K562 (cell line): Measurements from ENCODE around the gene TMEM101. TPM values are rescaled to one million over a fixed set of nuclear protein-coding genes. Genes with fewer than 3 reads are reported as not detected.
A peak's percentile ranks its signal among the peaks of the same experiment; 100 is the strongest.

Experiments used
- ATAC-seq: fragments of 200-7000 bp; cut with Tn5 transposase; 3 replicates; pipeline ENCODE4 v1.9.1; 2020; ENCODE audit warnings: moderate library complexity
- BruUV-seq: library from RNA; stranded (reverse); fragments of 400-500 nt; replicated peaks from 2 replicates; lab custom pipeline; 2021; lab: Mats Ljungman, UMichigan
- CTCF ChIA-PET: fragments of 300-600 bp; formaldehyde crosslinking; extraction: SDS; loops from one replicate; lab custom pipeline; 2021; ENCODE audit warnings: low intra/inter-chr PET ratio; lab: Yijun Ruan, JAX
- POLR2A ChIA-PET: fragments of 300-600, 350-650 bp; sonication (Branson Sonifier 250); formaldehyde crosslinking; extraction: SDS; loops from one replicate; lab custom pipeline; 2021; ENCODE audit warnings: antibody characterized with exemption, inconsistent platforms; lab: Yijun Ruan, JAX
- DNase-seq, 4 experiments: peaks; one replicate each; pipeline versions ENCODE4 v3.0.0 to v3.0.0-alpha.2; 2011 to 2018; ENCODE audit warnings: low spot score in 3 of 4, mixed read lengths in 3 of 4; ENCODE audit errors: extremely low read depth in 1 of 4
- FAIRE-seq: peaks from 2 replicates; lab custom pipeline; 2011; peaks lifted over from hg19 to GRCh38; lab: Jason Lieb, UNC
- H2AFZ ChIP-seq: 2 replicates; pipeline ENCODE4 v1.6.0; 2011; ENCODE audit warnings: low read depth, low read length, control low read depth, inconsistent platforms
- H3K27ac ChIP-seq: fragments of 200-600 bp; 3 replicates; pipeline ENCODE4 v1.8.0; 2011; ENCODE audit warnings: low read depth, mild to moderate bottlenecking, control low read depth, inconsistent platforms, low read length, moderate library complexity, mixed read lengths; ENCODE audit errors: extremely low read depth
- H3K27me3 ChIP-seq, 2 experiments: fragments of 300-600 bp in 1 of 2; 2 replicates in 1 of 2; 3 replicates in 1 of 2; pipeline versions ENCODE4 v1.6.0 to v1.8.0; 2011; ENCODE audit warnings: inconsistent platforms in 2 of 2, low read length in 2 of 2, mild to moderate bottlenecking in 1 of 2, mixed read lengths in 1 of 2, moderate library complexity in 1 of 2; ENCODE audit not compliant: control insufficient read depth in 2 of 2, insufficient read depth in 2 of 2
- H3K36me3 ChIP-seq: fragments of 300-600 bp; 3 replicates; pipeline ENCODE4 v1.8.0; 2011; ENCODE audit warnings: mild to moderate bottlenecking, low read length, inconsistent platforms; ENCODE audit not compliant: control insufficient read depth, insufficient read depth
- H3K4me1 ChIP-seq, 2 experiments: fragments of 200-600 bp in 1 of 2; replicated peaks in 1 of 2; 2 replicates in 1 of 2; 3 replicates in 1 of 2; pipeline versions ENCODE4 v1.5.1 to v1.8.0; 2011; ENCODE audit warnings: inconsistent platforms in 2 of 2, low read length in 2 of 2, mild to moderate bottlenecking in 1 of 2, mixed read lengths in 1 of 2, moderate library complexity in 1 of 2; ENCODE audit not compliant: control insufficient read depth in 2 of 2, insufficient read depth in 2 of 2
- H3K4me2 ChIP-seq: 2 replicates; pipeline ENCODE4 v1.6.1; 2011; ENCODE audit warnings: low read length, control low read depth, inconsistent platforms, mixed read lengths; ENCODE audit not compliant: insufficient read depth
- H3K4me3 ChIP-seq: fragments of 200-600 bp; sonication (generic), shearing (Covaris generic); 2 replicates; pipeline ENCODE4 v1.5.1; 2016; ENCODE audit warnings: control low read depth, inconsistent platforms
- H3K79me2 ChIP-seq: fragments of 200-600 bp; 3 replicates; pipeline ENCODE4 v1.8.0; 2011; ENCODE audit warnings: low read length, inconsistent platforms; ENCODE audit not compliant: control insufficient read depth, insufficient read depth
- H3K9ac ChIP-seq, 2 experiments: 2 replicates each; pipeline versions ENCODE4 v1.6.0 to v1.6.1; 2011; ENCODE audit warnings: low read depth in 2 of 2, low read length in 2 of 2, control low read depth in 1 of 2, inconsistent platforms in 1 of 2, mild to moderate bottlenecking in 1 of 2, mixed read lengths in 1 of 2; ENCODE audit not compliant: insufficient read depth in 1 of 2
- H3K9me1 ChIP-seq: one replicate; pipeline ENCODE4 v1.6.0; 2011; ENCODE audit warnings: inconsistent platforms, mild to moderate bottlenecking, low read length, moderate library complexity; ENCODE audit not compliant: control insufficient read depth, insufficient read depth
- H3K9me3 ChIP-seq: replicated peaks from 2 replicates; pipeline ENCODE4 v1.5.1; 2011; ENCODE audit warnings: low read depth, low read length, inconsistent platforms; ENCODE audit not compliant: control insufficient read depth, insufficient read depth
- H4K20me1 ChIP-seq: replicated peaks from 2 replicates; pipeline ENCODE4 v1.6.1; 2011; ENCODE audit warnings: low read length, inconsistent platforms, mixed read lengths; ENCODE audit not compliant: control insufficient read depth, insufficient read depth
- ARID1B ChIP-seq: fragments of 450-650 bp; IDR thresholded peaks from 2 replicates; pipeline ENCODE4 v1.6.1; 2016; ENCODE audit warnings: antibody characterized with exemption, mild to moderate bottlenecking, inconsistent platforms
- BCL6 ChIP-seq: fragments of 250-450 bp; sonication (Bioruptor Pico); IDR thresholded peaks from 2 replicates; pipeline ENCODE4 v1.4.0; 2020
- BHLHE40 ChIP-seq: IDR thresholded peaks from 2 replicates; pipeline ENCODE4 v1.6.1; 2011; ENCODE audit warnings: low read length, improper control_type of control experiment
- CXXC5 ChIP-seq: fragments of 250-450 bp; sonication (Bioruptor Pico); IDR thresholded peaks from 2 replicates; pipeline ENCODE4 v1.8.0; 2022; ENCODE audit warnings: inconsistent platforms, mild to moderate bottlenecking, moderate library complexity
- HNRNPL ChIP-seq: fragments of 200-400 bp; formaldehyde crosslinking; IDR thresholded peaks from 2 replicates; pipeline ENCODE4 v1.6.1; 2017; ENCODE audit warnings: low read depth, mild to moderate bottlenecking, low read length
- MIER1 ChIP-seq: fragments of 450-650 bp; IDR thresholded peaks from 2 replicates; pipeline ENCODE4 v1.6.1; 2016; ENCODE audit warnings: antibody characterized with exemption, mild to moderate bottlenecking, low read depth
- MYNN ChIP-seq, 2 experiments: sonication (generic); formaldehyde crosslinking in 1 of 2; IDR thresholded peaks; 2 replicates each; pipeline versions ENCODE4 v1.5.0 to v1.6.1; 2016 to 2020; ENCODE audit warnings: antibody characterized with exemption in 1 of 2, missing genetic modification reagents in 1 of 2
- NCOA6 ChIP-seq: fragments of 450-650 bp; IDR thresholded peaks from 2 replicates; pipeline ENCODE4 v1.6.1; 2017; ENCODE audit warnings: mild to moderate bottlenecking
- RAD51 ChIP-seq: fragments of 450-650 bp; IDR thresholded peaks from 2 replicates; pipeline ENCODE4 v1.7.1; 2016; ENCODE audit warnings: low read depth, mild to moderate bottlenecking, borderline replicate concordance
- RBM25 ChIP-seq: fragments of 200-400 bp; formaldehyde crosslinking; IDR thresholded peaks from 2 replicates; pipeline ENCODE4 v1.6.1; 2018; ENCODE audit warnings: low read length, low read depth, moderate library complexity; ENCODE audit not compliant: severe bottlenecking
- RFX1 ChIP-seq: fragments of 450-650 bp; IDR thresholded peaks from 2 replicates; pipeline ENCODE4 v1.6.1; 2016; ENCODE audit warnings: mild to moderate bottlenecking, moderate library complexity
- SNRNP70 ChIP-seq: fragments of 200-400 bp; formaldehyde crosslinking; optimal IDR thresholded peaks from 2 replicates; pipeline ENCODE3; 2017; ENCODE audit warnings: low read depth, low read length
- STAT5A ChIP-seq: IDR thresholded peaks from 2 replicates; pipeline ENCODE4 v1.6.1; 2012; ENCODE audit warnings: low read length, inconsistent platforms, borderline replicate concordance
- TAL1 ChIP-seq: fragments of 450-650 bp; IDR thresholded peaks from 2 replicates; pipeline ENCODE4 v1.6.1; 2016; ENCODE audit warnings: mild to moderate bottlenecking
- YBX1 ChIP-seq: fragments of 450-650 bp; IDR thresholded peaks from 2 replicates; pipeline ENCODE4 v1.7.1; 2016; ENCODE audit warnings: mild to moderate bottlenecking
- ZBTB33 ChIP-seq: sonication (generic); formaldehyde crosslinking; IDR thresholded peaks from 2 replicates; pipeline ENCODE4 v1.8.1; 2023; ENCODE audit warnings: mild to moderate bottlenecking, missing genetic modification reagents
- WGBS: fragments of 100-300 bp; shearing (Covaris generic); methylation state at CpG from one replicate; pipeline ENCODE4 v1.1.6; 2016; ENCODE audit warnings: low coverage, mixed read lengths; ENCODE audit not compliant: insufficient coverage; ENCODE audit errors: missing lambda C conversion rate; 5-methylcytosine and 5-hydroxymethylcytosine counted together
- in situ Hi-C: fragments of 300-500 bp; cut with MboI; formaldehyde crosslinking; loops from 4 replicates; pipeline ENCODE4 v1.15.0; 2018; ENCODE audit warnings: inconsistent platforms, mixed read lengths
- intact Hi-C: fragments of 100-400 bp; cut with micrococcal nuclease; formaldehyde crosslinking; loops from 2 replicates; pipeline ENCODE4 v1.14.2; 2022
- polyA plus RNA-seq, 8 experiments: library from polyadenylated mRNA; depleted of rRNA in 4 of 8; stranded (reverse) in 5 of 8; unstranded in 3 of 8; fragments of >200 nt; fragmentation: Nextera tagmentation in 2 of 8; fragmentation: Illumina TruSeq in 1 of 8; extraction: Ambion mirVana in 2 of 8; extraction: Trizol in 1 of 8; gene quantifications; 2 replicates each; pipeline versions ENCODE4 v1.2.1 to v1.2.3, GENCODE V29; 2011 to 2014; ENCODE audit warnings: inconsistent platforms in 1 of 8, missing spikeins in 1 of 8
- total RNA-seq, 7 experiments: library from RNA; depleted of rRNA in 6 of 7; stranded (reverse); fragments of >200 nt in 6 of 7; fragmentation: Illumina TruSeq in 2 of 7; extraction: Trizol in 2 of 7; gene quantifications; 2 replicates each; pipeline versions ENCODE4 v1.2.1 to v1.2.3, GENCODE V29; 2011 to 2021; ENCODE audit warnings: low replicate concordance in 1 of 7

The TMEM101 gene
- total and polyA plus RNA-seq, 9 of the 15 experiments (the other 6 are each of a cell fraction or from before 2014, with no cell fraction given): 21.2 to 110 (median 37.8) TPM

- TF ChIP-seq MIER1 (no peak), RBM25 (no peak), SNRNP70 (no peak), HNRNPL (no peak), TAL1 (no peak), YBX1 (no peak), MYNN (IDR thresholded peaks at IDR 0.05) (0 out of 2 replicates have a peak, but pooled peaks have one; percentile 22), MYNN (CRISPR knock-in tag; IDR thresholded peaks at IDR 0.05) (no peak), BHLHE40 (peak; percentile 55; the same call in 1 of the 2 replicates), BCL6 (CRISPR knock-in tag) (no peak)
Measured at GRCh38 chr17:44014437-44015172, at the start of gene TMEM101 (continued).

- peak overlapping the region; percentile 29; the same call in 1 of the 3 replicates for H3K27ac ChIP-seq
- intact Hi-C loops: no loop called here
- peaks cover 10% of the 10 kb centered on the region; the same call in 1 of the 2 replicates for H4K20me1 ChIP-seq
- H3K4me1 ChIP-seq: peaks cover 18 to 23% of the 10 kb centered on the region in 2 experiments; a peak in 3 of 5 replicates
- peaks cover 50% of the 10 kb centered on the region for H3K36me3 ChIP-seq
- ChIA-PET POLR2A (interaction anchor here (0.6 to 1.5 kb wide), 4 partner anchors 9 to 35 kb away, joined by 3 to 4 read pairs (median 3); no protein-coding TSS in a partner anchor), CTCF (no interaction called here)
- no peak overlapping the region for H2AFZ ChIP-seq
- FAIRE-seq (peak; percentile 70), DNase-seq (peak in 1 of 4 experiments; percentile 42), ATAC-seq (no peak)
- H3K9me3 ChIP-seq: no peaks in the 10 kb centered on the region
- in situ Hi-C loops: no loop called here
- no peaks in the 10 kb centered on the region for H3K9me1 ChIP-seq
- WGBS: 24% methylated on average over 9 of the region's 10 CpGs
- BruUV-seq: no TSS peak
- peaks cover 74% of the 10 kb centered on the region for H3K79me2 ChIP-seq
- peak overlapping the region; percentile 94; the same call in 1 of the 2 replicates for H3K4me3 ChIP-seq
- H3K9ac ChIP-seq: no peak overlapping the region
- peak overlapping the region; percentile 26 for H3K4me2 ChIP-seq
- no peaks in the 10 kb centered on the region for H3K27me3 ChIP-seq
- TF ChIP-seq NCOA6: no peak
- no peak for TF ChIP-seq ZBTB33 (CRISPR knock-in tag)
- TF ChIP-seq STAT5A: no peak
- peak; percentile 58; the same call in 1 of the 2 replicates for TF ChIP-seq ARID1B
- peak; percentile 64; the same call in 1 of the 2 replicates for TF ChIP-seq RAD51
- TF ChIP-seq RFX1: no peak
- TF ChIP-seq CXXC5 (CRISPR knock-in tag): peak; percentile 42
Measured at GRCh38 chr17:44063704-44064639, 49.2 kb upstream of the TMEM101 start.
